Cardiac fibroblast (primary cell): ENCODE data around the gene RTN4RL2.

Source experiments
- DNase-seq, 2 donors: peaks; one replicate each; pipeline versions ENCODE4 v3.0.0 to v3.0.0-alpha.2; 2010; ENCODE audit warnings: low read depth in 2 of 2
- H3K4me3 ChIP-seq, 2 donors: replicated peaks in 1 of 2; 1 replicate in 1 of 2; 2 replicates in 1 of 2; pipeline ENCODE4 v1.5.1; 2011; ENCODE audit warnings: low read depth in 2 of 2, low read length in 2 of 2, mild to moderate bottlenecking in 2 of 2, moderate library complexity in 1 of 2
- TF ChIP-seq, protein P1 (sequence below): IDR thresholded peaks from one replicate; pipeline ENCODE4 v1.5.1; 2011; ENCODE audit warnings: low read depth, mild to moderate bottlenecking, low read length, inconsistent platforms

Gene RTN4RL2

DNA sequence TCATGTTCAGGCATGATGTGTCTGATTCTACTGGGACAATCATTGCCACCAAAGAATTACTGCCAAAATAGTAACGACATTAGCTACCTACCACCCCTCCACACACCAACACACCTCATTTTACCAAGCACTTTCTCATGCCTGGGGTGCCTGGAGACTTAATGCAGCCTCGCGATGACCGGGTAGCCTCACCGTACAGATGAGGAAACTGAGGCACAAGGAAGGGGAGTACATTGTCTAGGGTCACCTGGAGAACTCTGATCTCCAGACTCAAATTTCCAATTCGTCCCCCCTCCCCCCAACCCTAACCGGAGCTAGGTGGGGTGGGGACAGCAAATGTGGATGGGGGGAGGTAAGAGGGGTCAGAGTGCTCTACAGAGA is 2.7 kb upstream of the RTN4RL2 start:
- TF ChIP-seq, protein P1, sequence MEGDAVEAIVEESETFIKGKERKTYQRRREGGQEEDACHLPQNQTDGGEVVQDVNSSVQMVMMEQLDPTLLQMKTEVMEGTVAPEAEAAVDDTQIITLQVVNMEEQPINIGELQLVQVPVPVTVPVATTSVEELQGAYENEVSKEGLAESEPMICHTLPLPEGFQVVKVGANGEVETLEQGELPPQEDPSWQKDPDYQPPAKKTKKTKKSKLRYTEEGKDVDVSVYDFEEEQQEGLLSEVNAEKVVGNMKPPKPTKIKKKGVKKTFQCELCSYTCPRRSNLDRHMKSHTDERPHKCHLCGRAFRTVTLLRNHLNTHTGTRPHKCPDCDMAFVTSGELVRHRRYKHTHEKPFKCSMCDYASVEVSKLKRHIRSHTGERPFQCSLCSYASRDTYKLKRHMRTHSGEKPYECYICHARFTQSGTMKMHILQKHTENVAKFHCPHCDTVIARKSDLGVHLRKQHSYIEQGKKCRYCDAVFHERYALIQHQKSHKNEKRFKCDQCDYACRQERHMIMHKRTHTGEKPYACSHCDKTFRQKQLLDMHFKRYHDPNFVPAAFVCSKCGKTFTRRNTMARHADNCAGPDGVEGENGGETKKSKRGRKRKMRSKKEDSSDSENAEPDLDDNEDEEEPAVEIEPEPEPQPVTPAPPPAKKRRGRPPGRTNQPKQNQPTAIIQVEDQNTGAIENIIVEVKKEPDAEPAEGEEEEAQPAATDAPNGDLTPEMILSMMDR: no peak
- no peak overlapping the region for H3K4me3 ChIP-seq
- no peak for DNase-seq

DNA sequence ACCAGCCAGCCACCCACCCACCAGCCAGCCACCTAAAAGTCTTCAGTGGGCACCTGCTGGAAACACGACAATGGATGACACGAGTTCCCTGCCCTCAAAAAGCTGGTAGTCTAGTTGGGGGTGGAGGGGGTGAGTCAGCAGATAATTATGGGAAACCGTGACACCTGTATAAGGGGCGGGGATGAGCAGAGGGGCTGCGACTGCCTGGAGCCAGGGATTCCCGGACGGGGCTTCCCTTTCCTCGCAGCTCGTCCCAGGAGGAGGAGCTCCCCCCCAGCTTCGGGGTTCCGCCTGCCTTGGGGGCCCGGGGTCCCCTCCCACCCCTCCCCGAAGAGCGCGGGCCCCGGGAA is 2.3 kb upstream of the RTN4RL2 start:
- no peak for DNase-seq
- TF ChIP-seq, protein P1: no peak
- H3K4me3 ChIP-seq: peak overlapping the region in 1 of 2 donors; percentile 28

- DNase-seq: peak in 1 of 2 donors; percentile 29
- peak overlapping the region; percentile 26 to 28 for H3K4me3 ChIP-seq
- TF ChIP-seq, protein P1: peak; percentile 77
Observed at GRCh38 chr11:57458410-57459163, 1.7 kb upstream of the RTN4RL2 start.

- TF ChIP-seq, protein P1: no peak
- peak overlapping the region; percentile 11 to 26 for H3K4me3 ChIP-seq
- no peak for DNase-seq
Observed at GRCh38 chr11:57459164-57460021, 935 bp upstream of the RTN4RL2 start.

- H3K4me3 ChIP-seq: peak overlapping the region; percentile 26 to 45
- DNase-seq: no peak
- TF ChIP-seq, protein P1: no peak
Observed at GRCh38 chr11:57460758-57461749, 726 bp downstream of the RTN4RL2 start.

- DNase-seq: no peak
- H3K4me3 ChIP-seq: no peak overlapping the region
- TF ChIP-seq, protein P1: no peak
Observed at GRCh38 chr11:57461841-57462489, 1.6 kb downstream of the RTN4RL2 start.
